Measurements from ENCODE around the gene METRN.
A peak's percentile ranks its signal among the peaks of the same experiment; 100 is the strongest.

METRN gene

DNA sequence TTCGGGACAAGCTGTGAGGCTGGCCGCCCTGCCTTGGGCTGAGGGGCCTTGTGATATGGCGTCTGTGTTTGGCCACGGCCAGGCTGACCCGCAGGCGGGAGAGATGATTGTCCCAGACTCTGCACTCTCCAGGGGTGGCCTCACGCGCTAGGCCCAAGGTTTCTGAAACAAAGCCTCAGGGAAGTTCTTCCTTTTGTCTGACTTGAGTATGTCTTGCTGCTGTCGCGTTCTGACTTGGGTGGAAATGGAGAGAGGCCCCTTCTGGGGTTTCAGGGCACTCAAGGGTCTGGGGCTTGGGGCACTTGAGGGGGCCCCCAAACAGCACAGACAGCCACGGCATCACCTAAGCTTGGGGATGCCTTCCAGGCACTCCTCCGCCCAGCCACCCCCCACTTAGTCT, 3.8 kb upstream of the METRN start:
- no peak for DNase-seq

DNA sequence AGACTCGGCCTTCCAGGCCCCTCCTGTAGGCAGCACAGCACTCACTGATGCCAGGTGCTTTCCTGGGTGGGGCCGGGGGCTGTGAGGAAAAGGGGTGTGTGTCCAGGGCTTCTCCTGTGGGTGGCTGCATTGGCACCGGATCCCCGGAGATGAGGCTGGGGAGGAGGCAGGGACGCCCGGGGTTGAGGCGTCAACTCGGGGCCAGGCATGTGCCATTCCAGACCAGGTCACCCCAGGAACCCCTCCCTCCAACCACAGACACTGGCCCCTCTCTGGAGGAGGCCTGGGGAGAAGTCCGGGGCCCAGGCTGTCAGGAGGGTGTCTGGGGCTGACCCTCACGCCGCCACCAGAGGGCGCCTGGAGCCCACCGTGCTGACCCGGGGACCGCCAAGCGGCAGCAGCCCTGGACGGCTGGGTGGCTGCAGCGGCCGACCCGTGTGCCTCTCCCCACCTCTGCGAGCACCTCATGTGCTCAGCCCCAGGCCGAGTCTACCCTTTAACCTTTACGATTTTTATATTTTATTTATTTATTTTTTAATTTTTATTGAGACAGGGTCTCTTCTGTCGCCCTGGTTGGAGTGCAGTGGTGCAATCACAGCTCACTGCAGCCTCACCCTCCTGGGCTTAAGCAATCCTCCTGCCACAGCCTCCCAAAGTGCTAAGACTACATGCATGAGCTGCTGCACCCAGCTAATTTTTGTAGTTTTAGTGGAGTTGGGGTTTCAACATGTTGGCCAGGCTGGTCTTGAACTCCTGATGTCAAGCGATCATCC, 3.2 kb upstream of the METRN start:
- peak; percentile 56 to 70 for DNase-seq

DNA sequence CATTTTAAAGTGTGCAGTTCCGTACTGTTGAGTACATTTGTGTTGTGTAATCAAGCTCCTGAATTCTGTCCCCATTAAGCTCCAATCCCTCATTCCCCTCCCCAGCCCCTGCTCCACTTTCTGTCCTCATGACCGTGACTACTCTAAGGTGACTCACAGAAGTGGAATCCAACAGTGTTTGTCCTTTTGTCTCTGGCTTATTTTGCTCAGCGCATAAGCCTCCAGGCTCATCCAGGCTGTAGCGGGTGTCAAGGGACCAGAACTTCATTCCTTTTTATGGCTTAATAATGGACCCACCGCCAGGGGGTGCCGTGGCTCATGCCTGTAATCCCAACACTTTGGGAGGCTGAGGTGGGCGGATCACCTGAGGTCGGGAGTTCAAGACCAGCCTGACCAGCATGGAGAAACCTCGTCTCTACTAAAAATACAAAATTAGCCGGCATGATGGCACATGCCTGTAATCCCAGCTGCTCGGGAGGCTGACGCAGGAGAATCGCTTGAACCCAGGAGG, 2.1 kb upstream of the METRN start:
- peak in 1 of 2 experiments; percentile 24 for DNase-seq

DNA sequence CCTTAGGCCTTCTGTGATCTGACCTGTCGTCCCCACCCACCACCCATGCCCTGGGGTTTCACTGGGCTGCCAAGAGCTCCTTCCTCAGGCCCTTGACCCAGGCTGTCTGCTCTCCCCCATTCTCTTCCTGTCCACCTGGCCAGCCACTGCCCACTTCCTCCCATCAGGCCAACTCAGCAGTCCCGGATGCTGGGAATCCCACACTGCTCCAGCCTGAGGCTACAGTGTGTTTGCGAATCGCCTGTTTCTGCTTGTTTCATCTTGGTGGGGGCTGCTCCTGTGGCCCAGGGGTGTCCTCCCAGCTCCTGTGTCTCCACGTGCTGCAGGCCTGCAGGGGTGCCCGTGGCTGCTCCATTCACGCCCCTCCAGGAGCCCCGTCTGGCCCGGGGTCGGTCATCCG, 839 bp upstream of the METRN start:
- no peak for DNase-seq

DNA sequence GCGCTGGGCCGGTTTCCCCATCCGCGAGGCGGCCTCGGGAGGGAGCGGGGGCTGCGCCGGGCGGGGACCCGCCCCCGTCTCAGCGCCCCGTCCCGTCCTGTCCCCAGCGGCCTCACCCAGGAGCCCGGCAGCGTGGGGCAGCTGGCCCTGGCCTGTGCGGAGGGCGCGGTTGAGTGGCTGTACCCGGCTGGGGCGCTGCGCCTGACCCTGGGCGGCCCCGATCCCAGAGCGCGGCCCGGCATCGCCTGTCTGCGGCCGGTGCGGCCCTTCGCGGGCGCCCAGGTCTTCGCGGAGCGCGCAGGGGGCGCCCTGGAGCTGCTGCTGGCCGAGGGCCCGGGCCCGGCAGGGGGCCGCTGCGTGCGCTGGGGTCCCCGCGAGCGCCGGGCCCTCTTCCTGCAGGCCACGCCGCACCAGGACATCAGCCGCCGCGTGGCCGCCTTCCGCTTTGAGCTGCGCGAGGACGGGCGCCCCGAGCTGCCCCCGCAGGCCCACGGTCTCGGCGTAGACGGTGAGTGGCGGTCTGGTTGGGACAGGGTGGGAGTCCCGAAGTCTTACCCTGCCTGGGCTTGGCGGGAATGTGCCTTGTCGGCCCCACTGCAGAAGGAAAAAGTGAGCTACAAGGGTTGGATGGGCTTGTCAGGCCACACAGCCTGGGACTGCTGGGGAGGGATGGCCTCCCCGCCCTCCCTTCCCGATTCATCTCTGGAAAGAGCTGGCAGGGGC, 720 bp downstream of the METRN start:
- no peak for DNase-seq

DNA sequence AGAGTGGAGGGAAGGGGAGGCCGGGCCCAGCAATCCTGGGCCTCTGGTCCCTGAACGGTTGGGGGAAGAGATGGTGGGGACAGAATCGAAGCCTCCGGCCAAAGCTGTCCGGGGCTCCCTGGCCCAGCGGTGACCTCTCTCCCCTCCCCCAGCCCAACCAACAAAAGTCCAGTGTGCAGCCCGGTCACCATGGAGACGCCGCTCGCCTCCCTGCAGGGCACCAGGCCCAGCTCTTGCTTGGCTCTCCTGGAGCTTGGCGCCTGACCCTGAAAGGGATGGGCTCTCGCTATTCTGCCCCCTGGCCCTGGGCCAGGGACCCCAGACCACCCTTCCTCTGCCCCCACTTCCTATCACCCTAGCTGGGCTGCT, 1.3 kb downstream of the METRN start:
- no peak for DNase-seq

DNA sequence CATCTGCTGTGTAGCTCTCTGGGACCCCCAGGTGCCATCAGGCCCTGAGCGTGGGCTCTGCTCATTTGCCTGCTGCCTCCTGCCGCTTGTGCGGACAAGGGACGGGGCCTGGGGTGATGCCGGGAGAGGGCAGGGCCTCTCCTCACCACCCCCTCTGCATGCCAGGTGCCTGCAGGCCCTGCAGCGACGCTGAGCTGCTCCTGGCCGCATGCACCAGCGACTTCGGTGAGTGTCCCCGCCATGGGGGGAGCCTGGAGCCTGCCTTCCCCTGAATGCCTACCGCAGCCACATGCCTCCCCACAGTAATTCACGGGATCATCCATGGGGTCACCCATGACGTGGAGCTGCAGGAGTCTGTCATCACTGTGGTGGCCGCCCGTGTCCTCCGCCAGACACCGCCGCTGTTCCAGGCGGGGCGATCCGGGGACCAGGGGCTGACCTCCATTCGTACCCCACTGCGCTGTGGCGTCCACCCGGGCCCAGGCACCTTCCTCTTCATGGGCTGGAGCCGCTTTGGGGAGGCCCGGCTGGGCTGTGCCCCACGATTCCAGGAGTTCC, 1.9 kb downstream of the METRN start:
- no peak for DNase-seq

DNA sequence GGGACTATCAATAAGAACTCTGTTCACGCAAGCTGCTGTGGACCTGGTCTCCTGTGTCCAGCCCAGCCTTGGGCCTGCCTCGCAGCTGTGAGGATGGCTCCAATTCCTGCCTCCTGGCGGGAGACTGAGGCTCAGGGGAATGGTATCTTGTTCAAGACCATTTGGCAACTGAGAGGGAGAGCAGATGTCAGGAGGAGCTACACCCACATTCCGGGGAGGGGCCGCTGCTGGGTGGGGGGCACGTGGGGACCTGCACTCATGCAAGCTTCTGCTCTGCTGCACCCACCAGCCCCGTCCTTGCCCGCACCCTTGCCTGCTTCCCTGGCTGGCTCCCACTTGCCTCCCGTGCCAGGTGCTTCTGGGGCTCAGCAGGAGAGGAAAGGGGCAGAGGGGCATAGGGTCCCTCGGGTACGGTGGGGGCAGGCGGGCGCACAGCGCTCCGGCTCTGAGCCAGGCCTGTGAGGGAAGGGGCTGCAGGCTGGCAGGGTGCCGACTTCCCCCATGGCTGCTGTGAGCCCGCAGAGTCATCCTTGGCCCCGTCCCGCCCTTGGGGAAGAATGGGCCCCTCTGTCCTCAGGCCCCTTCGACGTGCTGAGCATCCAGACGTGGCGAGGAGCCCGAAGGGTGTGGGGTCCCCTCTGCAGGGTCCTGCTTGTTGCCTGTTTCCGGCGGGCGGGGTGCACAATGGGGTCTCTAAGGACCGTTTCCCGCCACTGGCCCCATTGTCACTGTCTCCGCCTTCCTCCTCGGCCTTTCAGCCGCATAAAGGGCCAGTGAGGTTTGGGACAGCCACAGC, 2.7 kb downstream of the METRN start:
- no peak for DNase-seq

DNA sequence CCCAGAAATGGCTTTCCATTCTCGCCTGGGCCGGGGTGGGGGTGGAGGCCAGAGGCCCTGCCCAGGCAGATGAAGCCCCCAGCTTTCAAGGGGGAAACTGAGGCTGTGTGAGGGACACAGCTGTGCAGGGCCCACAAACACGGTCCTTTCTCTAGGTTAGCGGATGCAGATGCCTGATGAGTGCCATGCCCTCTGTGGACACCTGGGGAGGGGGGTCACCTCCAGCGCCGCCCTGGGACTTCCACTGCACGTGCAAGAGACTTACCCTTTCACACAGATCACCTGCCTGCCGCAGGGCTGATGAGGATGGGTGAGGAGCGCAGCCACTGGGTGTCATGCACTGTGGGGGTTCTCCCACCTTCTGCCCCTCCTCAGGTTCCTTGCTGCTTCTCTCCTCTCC, 3.5 kb downstream of the METRN start:
- DNase-seq, result no peak

DNA sequence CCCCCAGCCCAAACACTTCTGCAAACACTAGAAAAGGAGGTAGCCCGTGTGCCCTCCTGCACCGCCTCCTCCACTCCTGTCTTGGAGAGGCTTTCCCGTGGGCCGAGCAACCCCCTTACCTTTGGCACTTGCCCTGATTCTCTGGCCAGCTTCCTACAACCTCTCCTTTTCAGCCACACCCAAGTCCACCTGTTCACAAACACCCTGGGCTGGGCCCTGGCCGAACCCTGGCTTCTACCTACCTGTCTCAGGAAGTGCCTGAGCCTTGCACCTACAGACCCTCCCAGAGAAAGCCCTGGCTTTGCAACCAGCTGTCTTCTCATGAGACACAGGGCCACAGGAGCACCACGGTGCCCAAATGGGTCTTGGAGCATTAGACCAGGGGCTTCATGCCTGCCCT, 4.0 kb downstream of the METRN start:
- DNase-seq, result no peak

DNA sequence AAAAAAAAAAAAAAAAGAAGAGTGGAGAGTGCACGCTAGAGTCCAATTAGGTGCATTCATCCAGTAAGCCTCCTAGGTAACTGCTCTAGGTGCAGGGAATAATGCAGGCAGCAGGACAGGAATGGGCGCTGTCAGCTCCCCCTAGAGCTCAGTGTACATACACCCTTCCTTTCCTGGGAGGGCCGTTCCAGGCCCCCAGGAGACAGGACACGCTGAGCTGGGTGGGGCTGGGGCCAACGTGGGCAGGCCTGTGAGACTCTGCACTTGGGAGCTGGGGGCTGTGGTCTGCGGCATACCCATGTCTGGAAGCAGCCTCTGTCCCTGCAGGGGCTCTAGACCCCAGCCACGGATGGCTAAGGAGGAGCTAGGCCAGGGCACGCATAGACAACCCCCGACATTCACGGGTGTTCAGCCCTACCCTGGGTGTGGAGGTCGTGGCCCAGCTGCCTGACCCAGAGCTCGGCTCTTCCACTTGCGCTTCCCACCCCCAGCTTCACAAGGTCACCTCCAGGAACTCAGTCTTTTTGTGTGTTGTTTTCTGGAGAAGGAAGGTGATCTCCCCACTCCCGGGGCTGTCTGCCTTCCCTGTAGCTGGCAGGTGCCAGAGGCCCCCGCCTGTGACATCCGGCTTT, 5.0 kb downstream of the METRN start:
- no peak for DNase-seq

DNA sequence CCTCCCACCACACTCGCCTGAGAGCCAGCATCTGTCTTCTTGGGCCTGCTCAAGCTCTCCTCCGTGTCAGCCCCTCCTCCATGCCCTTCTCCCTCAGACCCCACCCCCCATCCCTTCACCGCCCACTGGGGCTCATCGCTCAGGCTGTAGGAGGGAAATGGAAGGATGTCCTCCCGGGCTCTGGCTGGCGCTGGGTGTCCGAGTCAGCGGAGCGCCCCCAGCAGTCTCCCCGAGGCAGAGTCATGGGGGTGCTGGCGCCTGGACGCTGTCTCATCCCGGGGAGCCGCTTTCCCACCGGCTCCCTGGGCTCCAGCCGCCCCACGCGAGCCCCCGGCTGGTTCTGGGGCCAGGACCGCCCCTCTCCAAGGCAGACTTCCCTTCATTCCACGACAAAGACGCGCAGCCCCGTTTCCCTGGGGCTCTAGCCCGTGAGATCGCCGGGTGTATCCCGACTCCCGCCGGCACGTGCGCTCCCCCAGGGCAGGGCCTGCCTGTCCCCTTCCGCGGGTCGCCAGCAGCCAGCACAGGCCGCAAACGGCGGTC, 5.6 kb downstream of the METRN start:
- peak in 1 of 2 experiments; percentile 38 for DNase-seq

DNA sequence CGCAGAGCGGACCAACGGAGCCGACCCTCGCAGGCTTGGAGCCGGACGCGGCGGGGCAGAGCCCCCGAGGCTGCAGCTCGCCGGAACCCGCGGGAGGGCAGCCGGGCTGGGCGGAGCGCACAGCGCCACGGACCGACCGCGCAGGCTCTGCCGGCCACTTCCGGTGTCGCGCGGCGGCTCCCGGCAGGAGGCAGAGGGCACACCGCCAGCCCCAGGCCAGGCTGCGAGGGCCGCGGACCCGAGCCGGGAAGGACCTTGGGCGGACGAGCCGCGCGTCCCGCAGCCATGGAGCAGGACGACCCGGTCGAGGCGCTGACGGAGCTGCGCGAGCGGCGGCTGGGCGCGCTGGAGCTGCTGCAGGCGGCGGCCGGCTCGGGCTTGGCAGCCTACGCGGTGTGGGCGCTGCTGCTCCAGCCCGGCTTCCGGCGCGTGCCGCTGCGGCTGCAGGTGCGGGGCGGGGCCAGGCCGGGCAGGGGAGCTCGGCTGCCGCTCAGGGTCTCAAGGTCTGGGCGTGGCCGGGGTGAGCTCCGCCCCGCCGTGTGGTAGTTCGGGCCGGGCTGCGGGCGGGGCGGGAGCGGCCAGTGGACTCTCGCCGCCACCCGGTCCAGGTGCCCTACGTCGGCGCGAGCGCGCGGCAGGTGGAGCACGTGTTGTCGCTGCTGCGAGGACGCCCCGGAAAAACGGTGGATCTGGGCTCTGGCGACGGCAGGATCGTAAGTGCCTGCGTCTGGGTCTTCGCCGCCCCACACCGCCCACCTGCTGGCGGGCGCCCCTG, 6.3 kb downstream of the METRN start, which contains the start of gene ANTKMT:
ANTKMT (plus strand) TSS at position 157 of the 775 bp plus-strand sequence; CDS start at position 286, 129 bp downstream.
- DNase-seq, result peak; percentile 89 to 91

DNA sequence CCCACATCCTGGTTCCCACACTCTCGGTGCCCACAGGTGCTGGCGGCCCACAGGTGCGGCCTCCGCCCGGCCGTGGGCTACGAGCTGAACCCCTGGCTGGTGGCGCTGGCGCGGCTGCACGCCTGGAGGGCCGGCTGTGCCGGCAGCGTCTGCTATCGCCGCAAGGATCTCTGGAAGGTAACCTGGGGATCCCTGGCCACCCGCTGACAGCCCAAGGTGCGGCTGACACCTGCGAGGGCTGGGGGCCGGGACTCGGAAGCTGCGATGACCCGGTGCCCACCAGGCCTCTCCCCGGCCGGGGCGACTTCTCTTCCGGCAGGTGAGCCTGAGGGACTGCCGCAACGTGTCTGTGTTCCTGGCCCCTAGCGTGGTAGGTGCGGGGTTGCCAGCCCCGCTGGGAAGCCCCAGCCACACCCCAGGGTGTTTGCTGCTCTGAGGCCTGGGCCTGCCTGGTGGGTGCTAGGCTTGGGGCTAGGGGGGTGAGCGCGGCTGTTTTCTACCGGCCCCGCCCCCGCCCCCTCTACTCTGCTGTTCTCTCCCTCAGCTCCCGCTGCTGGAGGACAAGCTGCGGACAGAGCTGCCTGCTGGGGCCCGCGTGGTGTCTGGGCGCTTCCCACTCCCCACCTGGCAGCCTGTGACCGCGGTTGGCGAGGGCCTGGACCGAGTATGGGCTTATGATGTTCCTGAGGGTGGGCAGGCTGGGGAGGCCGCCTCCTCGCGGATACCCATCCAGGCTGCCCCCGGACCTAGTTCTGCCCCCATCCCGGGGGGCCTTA, 7.0 kb downstream of the METRN start:
- no peak for DNase-seq

DNA sequence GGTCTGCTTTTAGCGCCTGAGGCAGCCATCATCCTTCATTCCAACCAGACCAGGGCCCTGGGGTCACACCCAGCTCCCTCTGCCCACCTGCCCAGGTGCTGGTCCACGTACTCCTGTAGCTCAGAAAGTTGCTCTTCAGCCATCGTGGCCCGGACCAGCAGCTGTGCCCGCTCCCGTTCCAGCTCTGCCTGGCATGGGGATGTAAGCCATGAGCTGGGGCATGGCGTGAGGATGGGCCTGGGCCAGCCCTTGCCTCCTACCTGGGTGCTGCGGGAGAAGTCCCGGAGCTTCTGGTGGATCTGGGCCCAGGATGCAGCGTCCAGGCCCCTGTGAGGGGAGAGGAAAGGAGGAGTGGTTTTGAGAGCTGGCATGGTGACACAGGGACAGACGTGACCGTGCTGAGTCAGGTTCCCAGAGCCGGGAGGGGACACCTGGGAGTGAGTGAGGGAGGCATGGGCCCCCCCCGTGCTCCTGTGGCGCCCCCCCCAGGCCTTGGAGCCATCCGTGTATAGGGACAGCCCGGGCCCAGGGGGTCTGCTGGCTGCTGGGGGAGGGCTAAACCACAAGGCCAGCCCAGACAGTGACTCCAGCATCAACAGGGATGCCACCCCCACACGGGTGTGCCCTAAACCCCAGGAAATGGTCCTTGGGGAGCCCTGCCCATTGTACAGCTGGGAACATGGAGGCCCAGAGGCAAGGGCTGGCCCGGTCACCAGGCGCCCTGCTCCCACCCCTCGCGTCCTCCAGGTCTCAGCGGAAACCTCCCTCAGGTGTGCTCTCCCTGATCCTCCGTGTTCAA, 8.1 kb downstream of the METRN start:
- no peak for DNase-seq

DNA sequence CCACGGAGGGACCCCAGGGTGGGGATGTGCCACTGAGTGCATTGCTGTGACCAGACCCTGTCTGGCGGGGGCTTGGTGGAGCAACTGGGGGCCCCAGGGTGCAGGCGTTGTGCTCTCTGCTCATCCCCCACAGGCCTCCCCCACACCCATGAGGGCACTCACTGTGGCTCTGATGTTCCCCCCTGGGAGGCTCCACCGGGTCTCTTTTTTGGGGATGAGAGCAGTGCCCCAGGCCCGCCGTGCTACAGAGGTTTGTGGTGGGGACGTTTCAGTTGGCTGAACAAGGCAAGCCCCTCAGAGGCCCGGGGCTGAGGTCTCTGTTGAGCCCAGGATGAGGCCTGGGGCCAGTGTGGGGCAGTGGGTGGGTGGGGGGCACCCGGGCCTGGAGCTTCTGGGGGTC, 8.8 kb downstream of the METRN start:
- no peak for DNase-seq

DNA sequence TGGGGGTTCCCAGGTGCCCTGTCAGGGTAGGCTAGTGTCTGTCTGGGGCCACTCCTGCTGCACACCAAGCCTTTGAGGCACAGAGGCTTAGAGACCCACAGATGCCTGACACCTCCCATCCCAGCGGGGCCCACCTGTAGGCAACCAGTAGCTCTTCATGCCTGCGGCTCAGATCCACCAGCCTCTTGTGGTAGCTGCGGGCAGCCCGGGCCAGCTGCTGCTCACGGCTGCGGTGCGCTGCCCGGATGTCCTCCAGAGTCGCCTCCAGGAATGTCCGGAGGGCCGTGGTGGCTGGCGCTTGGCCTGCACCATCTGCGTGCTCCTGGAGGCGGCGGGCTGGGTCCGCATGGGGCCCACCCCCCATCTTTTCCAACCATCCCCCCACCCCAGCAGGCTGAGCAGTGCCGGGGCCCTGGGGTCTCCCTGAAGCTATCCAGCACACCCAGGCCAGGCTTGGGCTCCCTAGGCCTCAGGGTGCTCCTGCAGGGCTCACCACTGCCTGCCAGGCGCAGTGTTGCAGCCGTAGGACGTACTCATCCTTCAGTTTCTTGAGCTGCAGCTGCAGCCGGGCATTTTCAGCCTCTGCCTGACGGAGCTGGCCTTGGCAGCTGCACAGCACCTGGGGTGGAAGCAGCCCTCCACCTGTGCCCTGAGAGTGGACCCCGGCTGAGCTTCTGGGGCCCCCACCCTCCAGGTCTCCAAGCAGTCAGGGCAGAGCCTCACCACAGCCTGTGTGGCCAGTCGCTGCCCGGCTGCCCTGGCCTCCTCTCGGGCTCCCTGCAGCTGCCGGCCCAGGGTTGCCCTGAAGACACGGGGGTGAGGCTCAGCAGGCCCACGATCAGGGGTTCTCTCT, 9.5 kb downstream of the METRN start:
- DNase-seq, result no peak

DNA sequence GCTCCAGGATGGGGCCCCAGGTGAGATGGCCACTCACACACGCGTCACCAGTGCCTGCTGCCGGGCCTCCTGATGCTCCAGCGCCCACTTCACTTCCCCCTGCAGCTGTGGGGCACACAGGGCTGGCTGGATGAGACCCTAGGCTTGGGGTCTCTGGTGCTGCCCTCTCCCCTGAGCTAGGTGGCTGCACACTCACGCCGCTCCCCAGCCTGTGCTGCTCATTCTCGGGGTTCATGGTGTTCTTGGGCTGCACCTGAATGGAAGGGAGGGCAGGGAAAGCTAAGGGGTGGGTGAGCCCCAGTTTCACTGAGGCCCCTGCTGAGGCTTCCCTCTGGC, 10.1 kb downstream of the METRN start:
- DNase-seq, result no peak

Data from NCI-H187 (cell line).